ENCODE measurements around the gene CXCL17. TPM values are rescaled to one million over a fixed set of nuclear protein-coding genes. Genes with fewer than 3 reads are reported as not detected.
"Not testable (repeated sequence)": the region's sequence is repeated elsewhere in the genome, so short reads cannot be mapped to it uniquely, and the experiment has no call there.

CXCL17 gene, protein sequence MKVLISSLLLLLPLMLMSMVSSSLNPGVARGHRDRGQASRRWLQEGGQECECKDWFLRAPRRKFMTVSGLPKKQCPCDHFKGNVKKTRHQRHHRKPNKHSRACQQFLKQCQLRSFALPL
- total RNA-seq: not detected

DNA sequence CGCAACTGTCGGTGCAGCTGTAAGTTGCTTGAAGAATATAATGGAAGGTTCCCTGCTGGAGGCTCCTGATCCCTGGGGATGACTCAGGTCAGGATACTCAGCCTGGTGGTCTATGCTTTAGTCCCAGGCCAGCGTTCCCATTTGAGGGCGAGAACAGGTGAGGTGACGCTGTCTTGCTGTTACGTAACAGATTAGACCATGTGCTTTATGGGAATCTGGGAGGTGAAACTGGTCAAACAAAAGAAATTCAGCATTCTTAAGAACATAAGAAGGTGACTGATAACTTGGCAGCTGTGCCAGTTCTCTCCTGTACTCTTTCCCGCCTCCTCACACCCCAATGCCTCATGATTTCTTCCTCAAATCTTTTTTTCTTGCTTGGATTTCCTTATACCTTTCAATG is at the start of gene CXCL17:
Gene CXCL17, minus strand, starts transcription at position 114 of the 400 bp plus-strand sequence. CDS start 114 bp downstream, outside the sequence.
- Mint-ChIP-seq H3K9me3 (ENCODE audit: low read depth) (no peaks in the 10 kb centered on the region), H3K36me3 (ENCODE audit: low read depth) (no peaks in the 10 kb centered on the region), H3K4me3 (no peak within 1 kb of the TSS), H3K27me3 (no peaks in the 10 kb centered on the region), H3K4me1 (peaks cover 27% of the 10 kb centered on the region), H3K27ac (no peak within 1 kb of the TSS)
- ChIA-PET POLR2A (no interaction called here), CTCF (interaction anchor here (0.6 to 3.7 kb wide), 5 partner anchors 8 to 310 kb away, joined by 3 to 58 read pairs (median 4); partner anchors contain the start of gene CEACAM1)
- no peak for ATAC-seq
- intact Hi-C loops (cut with DNase I, micrococcal nuclease): no loop called here
- no peak for DNase-seq

DNA sequence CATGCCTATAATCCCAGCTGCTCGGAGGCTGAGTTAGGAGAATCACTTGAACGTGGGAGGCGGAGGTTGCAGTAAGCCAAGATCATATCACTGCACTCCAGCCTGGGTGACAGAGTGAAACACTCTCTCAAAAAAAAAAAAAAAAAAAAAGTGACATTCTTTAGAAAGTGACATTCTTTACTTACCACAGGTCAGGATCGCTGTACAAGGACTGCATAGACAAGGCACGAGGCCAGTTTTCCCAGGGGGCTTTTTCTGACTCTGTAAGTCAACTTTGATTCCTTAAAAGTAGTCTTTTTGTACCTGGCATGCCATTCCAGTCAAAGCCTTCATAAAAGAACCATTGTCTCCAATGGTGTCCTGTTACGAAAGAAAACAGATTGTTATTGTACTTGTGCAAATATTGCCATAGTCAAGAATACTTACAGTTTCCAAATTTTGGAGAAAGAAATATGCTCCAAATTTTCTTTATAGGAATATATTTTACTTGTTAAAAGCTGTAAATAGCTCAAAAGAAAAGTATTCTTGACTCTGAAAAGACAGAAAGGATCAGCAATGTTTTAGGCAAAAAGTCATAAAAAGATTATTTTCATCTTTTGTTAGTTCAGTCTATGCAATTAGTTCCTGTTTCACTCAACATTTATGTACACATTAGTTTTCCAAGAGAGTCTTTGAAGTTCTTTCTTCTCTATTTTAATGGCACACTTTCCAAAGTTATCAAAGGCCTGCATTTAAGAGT is 46.2 kb upstream of the CXCL17 start:
- ChIA-PET POLR2A (no interaction called here), CTCF (no interaction called here)
- no peaks in the 10 kb centered on the region for H3K4me1 Mint-ChIP-seq
- DNase-seq (no peak), ATAC-seq (no peak)
- no peak overlapping the region for H3K27ac Mint-ChIP-seq
- H3K27me3 Mint-ChIP-seq: no peaks in the 10 kb centered on the region
- H3K4me3 Mint-ChIP-seq: no peak overlapping the region
- H3K36me3 Mint-ChIP-seq (ENCODE audit: low read depth): no peaks in the 10 kb centered on the region
- H3K9me3 Mint-ChIP-seq (ENCODE audit: low read depth): no peaks in the 10 kb centered on the region
- intact Hi-C loops (cut with DNase I, micrococcal nuclease): no loop called here

DNA sequence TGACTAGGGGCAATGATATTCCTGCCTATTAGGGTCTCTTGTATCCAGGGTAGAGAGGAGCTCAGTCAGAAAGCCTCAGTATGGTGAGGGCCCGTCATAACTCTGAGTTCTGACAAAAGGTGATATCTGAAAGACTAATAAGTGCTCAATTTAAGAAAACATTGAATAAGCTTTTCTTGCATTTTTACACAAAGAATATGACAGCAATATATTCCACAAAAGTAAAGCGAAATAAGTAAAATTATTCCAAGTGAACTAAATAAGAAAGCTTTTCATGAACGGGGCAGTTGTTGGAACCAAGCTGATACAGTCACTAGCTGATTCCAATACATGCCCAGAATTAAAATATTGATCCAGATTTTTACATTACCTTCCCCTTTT is 45.0 kb upstream of the CXCL17 start:
- intact Hi-C loops (cut with DNase I, micrococcal nuclease): no loop called here
- ATAC-seq (no peak), DNase-seq (no peak)
- ChIA-PET POLR2A (no interaction called here), CTCF (interaction anchor here (1.0 kb wide), 1 partner anchor 15 kb away, joined by 4 read pairs; no protein-coding TSS in a partner anchor)
- H3K9me3 Mint-ChIP-seq (ENCODE audit: low read depth): no peaks in the 10 kb centered on the region
- no peaks in the 10 kb centered on the region for H3K36me3 Mint-ChIP-seq (ENCODE audit: low read depth)
- H3K27me3 Mint-ChIP-seq: no peaks in the 10 kb centered on the region
- H3K27ac Mint-ChIP-seq: no peak overlapping the region
- no peak overlapping the region for H3K4me3 Mint-ChIP-seq
- H3K4me1 Mint-ChIP-seq: no peaks in the 10 kb centered on the region

DNA sequence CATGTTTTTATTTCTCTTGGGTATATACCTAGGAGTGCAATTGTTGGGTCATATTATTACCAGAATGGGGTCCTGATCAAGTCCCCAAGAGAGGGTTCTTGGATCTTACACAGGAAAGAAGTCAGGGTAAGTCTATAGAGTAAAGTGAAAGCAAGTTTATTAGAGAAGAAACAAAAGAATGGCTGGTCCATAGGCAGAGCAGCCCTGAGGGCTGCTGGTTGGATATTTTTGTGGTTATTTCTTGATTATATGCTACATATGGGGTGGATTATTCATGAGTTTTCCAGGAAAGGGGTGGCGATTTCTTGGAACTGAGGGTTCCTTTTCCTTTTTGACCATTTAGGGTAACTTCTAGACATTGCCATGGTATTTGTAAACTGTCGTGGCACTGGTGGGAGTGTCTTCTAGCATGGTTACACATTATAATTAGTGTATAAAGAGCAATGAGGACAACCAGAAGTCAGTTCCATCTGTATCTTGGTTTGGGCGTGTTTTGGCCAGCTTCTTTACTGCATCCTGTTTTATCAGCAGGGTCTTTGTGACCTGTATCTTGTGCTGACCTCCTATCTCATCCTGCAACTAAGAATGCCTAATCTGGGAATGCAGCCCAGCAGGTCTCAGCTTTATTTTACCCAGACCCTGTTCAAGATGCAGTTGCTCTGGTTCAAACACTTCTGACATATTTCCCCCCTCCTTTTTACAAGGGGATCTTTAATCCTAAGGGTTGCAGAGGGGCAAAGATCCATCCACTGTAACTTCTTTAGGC is 44.5 kb upstream of the CXCL17 start:
- no peak for ATAC-seq
- CTCF ChIA-PET: interaction anchor here (1.0 kb wide), 1 partner anchor 14 kb away, joined by 4 read pairs; no protein-coding TSS in a partner anchor
- no peaks in the 10 kb centered on the region for H3K9me3 Mint-ChIP-seq (ENCODE audit: low read depth)

DNA sequence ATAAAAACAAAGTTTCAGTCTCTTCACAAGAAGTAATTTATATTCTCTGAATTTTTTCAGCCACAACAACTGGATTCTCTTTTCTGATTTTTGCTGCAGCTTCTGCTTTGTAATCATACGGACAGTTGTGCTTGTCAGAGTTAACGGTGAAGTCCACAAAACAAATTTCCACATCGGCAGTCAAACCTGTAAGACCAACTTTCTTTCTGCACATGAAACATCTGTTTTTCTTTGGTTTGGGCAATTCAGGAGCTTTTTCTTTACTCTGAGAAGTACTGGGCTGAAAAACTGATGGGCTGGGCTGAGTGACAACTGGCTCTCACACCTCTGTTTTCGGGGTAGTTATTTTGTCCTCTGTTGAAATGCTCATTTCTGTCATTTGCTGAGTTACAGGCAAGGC is 42.3 kb upstream of the CXCL17 start:
- H3K4me3 Mint-ChIP-seq; H3K9me3 Mint-ChIP-seq (ENCODE audit: low read depth); H3K36me3 Mint-ChIP-seq (ENCODE audit: low read depth); H3K27me3 Mint-ChIP-seq; ATAC-seq; POLR2A ChIA-PET; intact Hi-C loops (cut with DNase I, micrococcal nuclease); H3K27ac Mint-ChIP-seq; DNase-seq: not testable (repeated sequence)
- peaks cover 10% of the 10 kb centered on the region for H3K4me1 Mint-ChIP-seq
- CTCF ChIA-PET: interaction anchor here (1.0 kb wide), 1 partner anchor 16 kb away, joined by 5 read pairs; no protein-coding TSS in a partner anchor

More for the DNA sequence above, 44.5 kb upstream of the CXCL17 start:
- no peak overlapping the region for H3K27ac Mint-ChIP-seq
- no peaks in the 10 kb centered on the region for H3K4me1 Mint-ChIP-seq
- H3K27me3 Mint-ChIP-seq: no peaks in the 10 kb centered on the region
- DNase-seq: peak; percentile 18
- intact Hi-C loops (cut with DNase I, micrococcal nuclease): no loop called here
- H3K4me3 Mint-ChIP-seq: no peak overlapping the region
- H3K36me3 Mint-ChIP-seq (ENCODE audit: low read depth): no peaks in the 10 kb centered on the region
- POLR2A ChIA-PET: no interaction called here

DNA sequence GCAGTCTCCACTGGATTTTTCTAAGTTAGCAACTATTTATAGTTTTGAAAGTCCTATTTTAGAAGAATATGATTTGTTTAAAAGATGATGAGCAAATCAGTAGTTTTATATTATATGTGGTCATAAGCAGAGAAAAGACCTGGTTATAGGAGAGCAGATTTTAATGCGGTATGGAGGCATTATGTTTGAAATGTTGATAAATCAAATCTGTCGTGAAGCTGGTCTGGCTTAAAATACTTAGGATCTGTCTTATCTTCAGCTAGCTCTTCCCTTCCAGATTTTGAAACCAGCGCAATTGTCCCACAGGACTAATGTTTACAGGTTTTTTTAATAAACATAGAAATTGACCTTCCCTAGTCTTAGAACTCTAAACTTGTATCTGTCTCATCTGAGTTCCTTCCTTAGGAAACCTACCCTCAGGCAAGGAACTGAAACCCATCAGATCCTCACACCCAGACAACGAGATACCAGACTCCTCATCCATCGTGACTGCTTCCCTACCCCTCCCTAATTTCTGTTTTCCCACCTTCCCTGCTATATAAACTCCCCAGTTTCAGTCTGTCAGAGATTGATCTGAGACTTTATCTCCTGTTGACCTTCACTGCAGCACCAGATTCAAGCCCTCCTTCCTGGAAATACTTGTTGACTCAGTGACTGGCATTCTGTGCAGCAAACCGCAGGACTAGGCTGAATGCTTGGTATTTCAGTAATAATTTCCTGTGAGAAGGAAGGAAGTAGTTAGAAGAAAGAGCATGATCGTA is 37.8 kb upstream of the CXCL17 start:
- Mint-ChIP-seq H3K27ac (peak overlapping the region; percentile 16), H3K36me3 (ENCODE audit: low read depth) (no peaks in the 10 kb centered on the region), H3K4me1 (peaks cover 10% of the 10 kb centered on the region), H3K9me3 (ENCODE audit: low read depth) (no peaks in the 10 kb centered on the region), H3K27me3 (no peaks in the 10 kb centered on the region), H3K4me3 (no peak overlapping the region)
- peak; percentile 63 for ATAC-seq
- POLR2A ChIA-PET: no interaction called here
- CTCF ChIA-PET: interaction anchor here (0.8 to 1.5 kb wide), 2 partner anchors 26 to 305 kb away, joined by 3 read pairs; no protein-coding TSS in a partner anchor
- intact Hi-C loops (cut with DNase I, micrococcal nuclease): no loop called here
- DNase-seq: peak; percentile 44

DNA sequence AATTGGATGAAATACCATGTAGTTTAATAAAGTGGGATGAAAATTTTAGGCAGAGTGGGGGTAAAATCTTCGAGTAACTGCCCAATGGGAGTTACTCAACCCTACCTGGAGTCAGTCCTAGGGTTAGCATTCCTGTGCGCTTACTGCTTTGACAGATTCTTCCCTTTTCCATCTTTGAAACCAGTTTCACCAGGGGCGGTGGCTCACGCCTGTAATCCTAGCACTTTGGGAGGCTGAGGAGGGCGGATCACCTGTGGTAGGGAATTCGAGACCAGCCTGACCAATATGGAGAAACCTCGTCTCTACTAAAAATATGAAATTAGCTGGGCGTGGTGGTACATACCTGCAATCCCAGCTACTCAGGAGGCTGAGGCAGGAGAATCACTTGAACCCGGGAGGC is 37.0 kb upstream of the CXCL17 start:
- DNase-seq (no peak), ATAC-seq (no peak)
- Mint-ChIP-seq H3K4me3 (no peak overlapping the region), H3K27me3 (no peaks in the 10 kb centered on the region), H3K36me3 (ENCODE audit: low read depth) (no peaks in the 10 kb centered on the region), H3K9me3 (ENCODE audit: low read depth) (no peaks in the 10 kb centered on the region), H3K27ac (no peak overlapping the region), H3K4me1 (peaks cover 10% of the 10 kb centered on the region)
- ChIA-PET POLR2A (no interaction called here), CTCF (interaction anchor here (0.7 to 1.5 kb wide), 3 partner anchors 9 to 304 kb away, joined by 3 read pairs; no protein-coding TSS in a partner anchor)
- intact Hi-C loops (cut with DNase I, micrococcal nuclease): no loop called here

DNA sequence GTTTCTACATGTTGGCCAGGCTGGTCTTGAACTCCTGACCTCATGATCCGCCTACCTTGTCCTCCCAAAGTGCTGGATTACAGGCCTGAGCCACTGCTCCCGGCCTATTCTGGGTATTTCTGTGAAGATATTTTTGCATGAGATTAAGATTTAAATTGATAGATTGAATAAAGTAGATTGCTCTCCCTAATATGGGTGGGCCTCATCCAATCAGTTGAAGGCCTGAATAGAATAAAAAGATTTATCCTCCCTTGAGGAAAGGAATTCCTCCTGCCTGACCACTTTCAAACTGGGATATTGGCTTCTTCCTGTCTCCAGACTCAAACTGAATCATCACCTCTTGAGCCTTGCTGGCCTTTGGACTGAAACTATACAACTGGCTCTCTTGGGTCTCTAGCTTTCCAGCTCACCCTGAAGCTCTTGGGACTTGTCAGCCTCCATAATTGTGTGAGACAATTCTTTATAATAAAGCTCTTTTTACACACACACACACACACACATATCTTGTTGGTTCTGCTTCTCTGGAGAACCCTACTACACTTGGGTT is 36.1 kb upstream of the CXCL17 start:
- intact Hi-C loops (cut with DNase I, micrococcal nuclease): no loop called here
- CTCF ChIA-PET: interaction anchor here (1.1 to 1.5 kb wide), 3 partner anchors 24 to 40 kb away, joined by 3 to 4 read pairs (median 4); no protein-coding TSS in a partner anchor

DNA sequence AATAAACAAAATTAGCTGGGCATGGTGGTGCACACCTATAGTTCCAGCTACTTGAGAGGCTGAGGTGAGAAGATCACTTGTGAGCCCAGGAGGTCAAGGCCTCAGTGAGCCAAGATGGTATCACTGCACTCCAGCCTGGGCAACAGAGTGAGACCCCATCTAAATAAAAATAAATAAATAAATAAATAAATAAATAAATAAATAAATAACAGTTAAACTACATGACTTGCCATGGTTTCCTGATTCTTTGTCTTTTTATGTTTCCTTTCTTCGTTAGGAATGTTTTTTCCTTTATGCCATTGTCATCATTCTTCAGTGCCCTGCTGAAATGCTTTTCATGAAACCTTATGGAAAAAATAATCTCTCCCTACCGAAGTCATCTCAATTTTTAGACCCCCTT is 35.2 kb upstream of the CXCL17 start:
- intact Hi-C loops (cut with DNase I, micrococcal nuclease): no loop called here
- POLR2A ChIA-PET: no interaction called here

More for the DNA sequence above, 36.1 kb upstream of the CXCL17 start:
- Mint-ChIP-seq H3K27me3 (no peaks in the 10 kb centered on the region), H3K4me1 (peaks cover 10% of the 10 kb centered on the region), H3K36me3 (ENCODE audit: low read depth) (no peaks in the 10 kb centered on the region), H3K9me3 (ENCODE audit: low read depth) (no peaks in the 10 kb centered on the region), H3K4me3 (no peak overlapping the region), H3K27ac (no peak overlapping the region)
- DNase-seq: no peak
- POLR2A ChIA-PET: no interaction called here
- ATAC-seq: no peak

DNA sequence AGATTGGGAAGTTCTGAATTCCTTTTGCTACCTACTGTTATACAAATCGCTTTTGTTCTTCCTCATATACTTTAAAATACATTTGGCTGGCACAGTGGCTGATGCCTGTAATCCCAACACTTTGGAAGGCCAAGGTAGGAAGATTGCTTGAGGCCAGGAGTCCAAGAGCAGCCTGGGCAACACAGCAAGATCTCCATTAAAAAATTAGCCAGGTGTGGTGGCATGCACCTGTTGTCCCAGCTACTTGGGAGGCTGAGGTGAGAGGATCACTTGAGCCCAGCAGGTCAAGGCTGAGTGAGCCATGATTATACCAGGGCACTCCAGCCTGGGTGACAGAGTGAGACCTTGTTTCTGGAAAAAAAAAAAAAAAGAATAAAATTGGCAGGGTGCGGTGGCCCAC is 34.4 kb upstream of the CXCL17 start:
- ChIA-PET CTCF (no interaction called here), POLR2A (no interaction called here)
- Mint-ChIP-seq H3K4me1 (peaks cover 10% of the 10 kb centered on the region), H3K36me3 (ENCODE audit: low read depth) (no peaks in the 10 kb centered on the region), H3K27me3 (peaks cover 4% of the 10 kb centered on the region), H3K27ac (no peak overlapping the region), H3K9me3 (ENCODE audit: low read depth) (no peaks in the 10 kb centered on the region), H3K4me3 (no peak overlapping the region)
- intact Hi-C loops (cut with DNase I, micrococcal nuclease): no loop called here
- ATAC-seq (no peak), DNase-seq (no peak)

More for the DNA sequence above, 35.2 kb upstream of the CXCL17 start:
- ATAC-seq: no peak
- DNase-seq: no peak
- Mint-ChIP-seq H3K9me3 (ENCODE audit: low read depth) (no peaks in the 10 kb centered on the region), H3K27me3 (peaks cover 2% of the 10 kb centered on the region), H3K27ac (no peak overlapping the region), H3K4me1 (peaks cover 10% of the 10 kb centered on the region), H3K36me3 (ENCODE audit: low read depth) (no peaks in the 10 kb centered on the region), H3K4me3 (no peak overlapping the region)
- CTCF ChIA-PET: interaction anchor here (1.1 kb wide), 1 partner anchor 28 kb away, joined by 4 read pairs; no protein-coding TSS in a partner anchor

DNA sequence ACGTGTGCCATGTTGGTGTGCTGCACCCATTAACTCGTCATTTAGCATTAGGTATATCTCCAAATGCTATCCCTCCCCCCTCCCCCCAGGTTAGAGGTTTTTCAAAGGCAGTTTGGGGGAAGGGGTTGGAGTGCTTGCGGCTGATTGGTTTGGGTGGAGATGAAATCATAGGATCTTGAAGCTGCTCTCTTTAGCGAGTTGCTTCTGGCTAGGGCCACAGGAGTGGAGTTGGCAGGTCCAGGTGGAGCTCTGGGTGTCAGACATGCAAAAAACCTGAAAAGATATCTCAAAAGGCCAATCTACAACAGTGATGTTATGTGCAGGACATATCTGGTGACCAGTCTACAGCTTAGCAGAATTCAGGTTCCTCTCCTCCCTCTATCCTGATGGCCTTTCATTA is 32.6 kb upstream of the CXCL17 start:
- H3K27me3 Mint-ChIP-seq: peaks cover 4% of the 10 kb centered on the region
- H3K4me1 Mint-ChIP-seq: no peaks in the 10 kb centered on the region
- ChIA-PET POLR2A (no interaction called here), CTCF (interaction anchor here (1.5 kb wide), 1 partner anchor 9 kb away, joined by 3 read pairs; no protein-coding TSS in a partner anchor)
- no peak overlapping the region for H3K4me3 Mint-ChIP-seq
- DNase-seq: no peak
- no peak overlapping the region for H3K27ac Mint-ChIP-seq
- no peaks in the 10 kb centered on the region for H3K36me3 Mint-ChIP-seq (ENCODE audit: low read depth)
- no peaks in the 10 kb centered on the region for H3K9me3 Mint-ChIP-seq (ENCODE audit: low read depth)
- no peak for ATAC-seq
- intact Hi-C loops (cut with DNase I, micrococcal nuclease): no loop called here

All from activated CD4-positive, alpha-beta T cell treated with anti-CD3 and anti-CD28 coated beads for 36 hours (primary cell).